Sigmoid colon (tissue), 4 donors: ENCODE results near the gene HK2.

Source experiments
- POLR2AphosphoS5 ChIP-seq, 4 donors: sonication (generic); formaldehyde crosslinking; IDR thresholded peaks; one replicate each; pipeline ENCODE4 v1.6.1; 2017; ENCODE audit warnings: antibody characterized with exemption in 4 of 4
- TF ChIP-seq, protein P1 (sequence below), 4 experiments: fragments of 450-650 bp in 3 of 4; fragments of 200-600 bp in 1 of 4; IDR thresholded peaks; one replicate each; pipeline ENCODE4 v1.5.1; 2016 to 2019; ENCODE audit warnings: antibody characterized with exemption in 4 of 4, mild to moderate bottlenecking in 3 of 4, moderate library complexity in 2 of 4

DNA sequence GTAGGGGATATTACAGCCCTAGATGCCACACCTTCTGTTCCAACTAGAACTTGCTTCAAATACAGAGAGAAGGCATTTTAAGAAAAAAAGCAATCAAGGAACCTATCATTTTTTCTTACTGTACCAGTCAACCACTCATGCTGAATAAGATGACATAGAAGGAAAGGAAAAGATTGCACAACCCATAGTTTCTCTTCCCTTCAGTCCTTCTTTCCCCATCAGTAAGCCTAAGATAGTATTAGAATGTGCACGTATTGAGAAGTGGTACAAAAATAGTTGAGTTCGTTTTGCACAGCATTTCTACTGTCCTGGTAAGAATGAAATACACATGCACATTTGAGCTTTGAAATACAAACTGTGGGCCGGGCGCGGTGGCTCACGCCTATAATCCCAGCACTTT, 27.0 kb upstream of the HK2 start:
- no peak for TF ChIP-seq POLR2AphosphoS5 (IDR thresholded peaks at IDR 0.05)
- TF ChIP-seq, protein P1, sequence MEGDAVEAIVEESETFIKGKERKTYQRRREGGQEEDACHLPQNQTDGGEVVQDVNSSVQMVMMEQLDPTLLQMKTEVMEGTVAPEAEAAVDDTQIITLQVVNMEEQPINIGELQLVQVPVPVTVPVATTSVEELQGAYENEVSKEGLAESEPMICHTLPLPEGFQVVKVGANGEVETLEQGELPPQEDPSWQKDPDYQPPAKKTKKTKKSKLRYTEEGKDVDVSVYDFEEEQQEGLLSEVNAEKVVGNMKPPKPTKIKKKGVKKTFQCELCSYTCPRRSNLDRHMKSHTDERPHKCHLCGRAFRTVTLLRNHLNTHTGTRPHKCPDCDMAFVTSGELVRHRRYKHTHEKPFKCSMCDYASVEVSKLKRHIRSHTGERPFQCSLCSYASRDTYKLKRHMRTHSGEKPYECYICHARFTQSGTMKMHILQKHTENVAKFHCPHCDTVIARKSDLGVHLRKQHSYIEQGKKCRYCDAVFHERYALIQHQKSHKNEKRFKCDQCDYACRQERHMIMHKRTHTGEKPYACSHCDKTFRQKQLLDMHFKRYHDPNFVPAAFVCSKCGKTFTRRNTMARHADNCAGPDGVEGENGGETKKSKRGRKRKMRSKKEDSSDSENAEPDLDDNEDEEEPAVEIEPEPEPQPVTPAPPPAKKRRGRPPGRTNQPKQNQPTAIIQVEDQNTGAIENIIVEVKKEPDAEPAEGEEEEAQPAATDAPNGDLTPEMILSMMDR (IDR thresholded peaks at IDR 0.05): no peak
